ENCODE measurements around the gene USF1. TPM values are rescaled to one million over a fixed set of nuclear protein-coding genes. Genes with fewer than 3 reads are reported as not detected.

Gene USF1
- polyA plus RNA-seq, 3 donors = 6.3 to 335 (median 25.5) TPM

DNA sequence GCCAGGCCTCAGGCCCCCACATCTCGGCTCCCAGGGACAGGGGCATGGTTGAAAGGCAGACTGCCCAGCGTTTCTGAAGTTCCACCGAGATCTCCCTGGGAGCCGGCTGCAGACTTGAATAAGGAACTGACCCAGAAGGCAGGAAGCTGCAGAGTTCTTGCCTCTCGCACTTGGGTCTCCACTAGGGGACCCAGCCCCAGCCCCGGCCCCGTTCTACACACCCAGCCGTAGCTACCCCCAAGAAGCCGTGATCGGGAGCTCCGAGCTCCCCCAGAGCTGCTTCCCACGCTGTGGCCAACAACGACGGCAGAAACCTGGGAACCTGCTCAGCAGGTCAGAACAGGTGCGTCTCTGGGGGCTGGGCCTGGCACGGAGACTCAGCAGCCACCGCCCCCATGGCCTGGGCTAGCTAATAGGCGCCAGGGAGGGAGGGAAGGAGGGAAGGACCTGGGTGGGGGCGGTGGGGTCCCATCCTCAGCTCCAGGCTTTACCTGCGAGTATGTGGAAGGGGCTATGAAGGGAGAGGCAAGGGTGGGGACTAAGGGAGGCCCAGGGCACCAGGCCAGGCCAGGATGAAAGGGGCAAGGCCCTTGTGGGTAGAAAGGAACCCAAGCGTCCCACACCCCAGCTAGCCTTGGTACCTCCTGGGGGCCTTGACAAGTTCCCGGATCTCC, 43.6 kb upstream of the USF1 start, which contains the start of gene NECTIN4:
Gene NECTIN4, minus strand, starts transcription at position 308 of the 674 bp plus-strand sequence. Its CDS starts 262 bp downstream, at position 46.
- Histone ChIP-seq H3K27me3 (ENCODE audit: control insufficient read depth in 2 of 2, insufficient read depth in 2 of 2, low read length in 2 of 2) (no peaks in the 10 kb centered on the region), H3K9me3 (replicated peaks in 1 of 2; ENCODE audit: control insufficient read depth in 1 of 2, insufficient read depth in 1 of 2, low read length in 2 of 2) (no peaks in the 10 kb centered on the region), H3K4me2 (replicated peaks; ENCODE audit: extremely low read depth, low read length, poor library complexity, severe bottlenecking) (peak within 1 kb of the TSS; percentile 18), H3K27ac (ENCODE audit: low read depth in 1 of 2, low read length in 2 of 2) (peak within 1 kb of the TSS; percentile 3 to 24), H3K4me3 (replicated peaks in 1 of 3; ENCODE audit: low read depth in 2 of 3, low read length in 3 of 3) (no peak within 1 kb of the TSS), H3K9ac (ENCODE audit: insufficient read depth, low read length, poor library complexity, severe bottlenecking) (no peak within 1 kb of the TSS), H2AFZ (ENCODE audit: insufficient read depth, low read depth, low read length, poor library complexity, severe bottlenecking) (peak within 1 kb of the TSS; percentile 10), H3K36me3 (replicated peaks in 1 of 2; ENCODE audit: control insufficient read depth in 1 of 2, insufficient read depth in 2 of 2, low read length in 2 of 2) (no peaks in the 10 kb centered on the region), H3K4me1 (ENCODE audit: control insufficient read depth in 1 of 2, insufficient read depth in 2 of 2, low read length in 2 of 2) (peaks cover 23 to 29% of the 10 kb centered on the region in 2 donors), H4K20me1 (ENCODE audit: insufficient read depth, low read length) (no peaks in the 10 kb centered on the region), H3K79me2 (ENCODE audit: insufficient read depth, low read length) (no peaks in the 10 kb centered on the region)
- TF ChIP-seq, protein P1, sequence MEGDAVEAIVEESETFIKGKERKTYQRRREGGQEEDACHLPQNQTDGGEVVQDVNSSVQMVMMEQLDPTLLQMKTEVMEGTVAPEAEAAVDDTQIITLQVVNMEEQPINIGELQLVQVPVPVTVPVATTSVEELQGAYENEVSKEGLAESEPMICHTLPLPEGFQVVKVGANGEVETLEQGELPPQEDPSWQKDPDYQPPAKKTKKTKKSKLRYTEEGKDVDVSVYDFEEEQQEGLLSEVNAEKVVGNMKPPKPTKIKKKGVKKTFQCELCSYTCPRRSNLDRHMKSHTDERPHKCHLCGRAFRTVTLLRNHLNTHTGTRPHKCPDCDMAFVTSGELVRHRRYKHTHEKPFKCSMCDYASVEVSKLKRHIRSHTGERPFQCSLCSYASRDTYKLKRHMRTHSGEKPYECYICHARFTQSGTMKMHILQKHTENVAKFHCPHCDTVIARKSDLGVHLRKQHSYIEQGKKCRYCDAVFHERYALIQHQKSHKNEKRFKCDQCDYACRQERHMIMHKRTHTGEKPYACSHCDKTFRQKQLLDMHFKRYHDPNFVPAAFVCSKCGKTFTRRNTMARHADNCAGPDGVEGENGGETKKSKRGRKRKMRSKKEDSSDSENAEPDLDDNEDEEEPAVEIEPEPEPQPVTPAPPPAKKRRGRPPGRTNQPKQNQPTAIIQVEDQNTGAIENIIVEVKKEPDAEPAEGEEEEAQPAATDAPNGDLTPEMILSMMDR (IDR thresholded peaks at IDR 0.05) = peak; percentile 9
- intact Hi-C loops (cut with micrococcal nuclease) = no loop called here
- H3K4me3 Mint-ChIP-seq = peak within 1 kb of the TSS; percentile 43 to 55
- WGBS (ENCODE audit: insufficient coverage) = 61% methylated on average over 20 of the region's 22 CpGs
- peaks cover 49% of the 10 kb centered on the region for H3K4me1 Mint-ChIP-seq
- DNase-seq = peak in 2 of 3 donors; percentile 51 to 61
- peaks cover 1 to 7% (median 7%) of the 10 kb centered on the region in 3 donors for H3K27me3 Mint-ChIP-seq (ENCODE audit: low read depth in 3 of 3)
- peak within 1 kb of the TSS; percentile 33 to 89 (median 77) for H3K27ac Mint-ChIP-seq
- H3K36me3 Mint-ChIP-seq = peaks cover 3% of the 10 kb centered on the region in 2 donors
- peaks cover 0 to 2% (median 0%) of the 10 kb centered on the region in 7 donors for H3K9me3 Mint-ChIP-seq

GRCh38 chr1:161088587-161089110, 42.9 kb upstream of the USF1 start:
- WGBS (ENCODE audit: insufficient coverage) = 0% methylated on average over 1 of the region's 3 CpGs
- no peaks in the 10 kb centered on the region for H3K27me3 ChIP-seq (ENCODE audit: control insufficient read depth in 2 of 2, insufficient read depth in 2 of 2, low read length in 2 of 2)
- no peaks in the 10 kb centered on the region for H3K36me3 ChIP-seq (replicated peaks in 1 of 2; ENCODE audit: control insufficient read depth in 1 of 2, insufficient read depth in 2 of 2, low read length in 2 of 2)
- peak overlapping the region; percentile 18 for H3K4me2 ChIP-seq (replicated peaks; ENCODE audit: extremely low read depth, low read length, poor library complexity, severe bottlenecking)
- Mint-ChIP-seq H3K4me3 (peak overlapping the region; percentile 43 to 55), H3K27me3 (ENCODE audit: low read depth in 3 of 3) (peaks cover 1 to 6% (median 5%) of the 10 kb centered on the region in 3 donors), H3K27ac (peak overlapping the region; percentile 10 to 89 (median 77)), H3K36me3 (peaks cover 3 to 5% of the 10 kb centered on the region in 2 donors), H3K4me1 (peaks cover 57% of the 10 kb centered on the region), H3K9me3 (peaks cover 0 to 2% (median 0%) of the 10 kb centered on the region in 7 donors)
- peaks cover 30 to 36% of the 10 kb centered on the region in 2 donors for H3K4me1 ChIP-seq (ENCODE audit: control insufficient read depth in 1 of 2, insufficient read depth in 2 of 2, low read length in 2 of 2)
- TF ChIP-seq, protein P1 (IDR thresholded peaks at IDR 0.05) = no peak
- peak overlapping the region; percentile 3 to 24 for H3K27ac ChIP-seq (ENCODE audit: low read depth in 1 of 2, low read length in 2 of 2)
- H3K9me3 ChIP-seq (replicated peaks in 1 of 2; ENCODE audit: control insufficient read depth in 1 of 2, insufficient read depth in 1 of 2, low read length in 2 of 2) = no peaks in the 10 kb centered on the region
- no peaks in the 10 kb centered on the region for H3K79me2 ChIP-seq (ENCODE audit: insufficient read depth, low read length)
- intact Hi-C loops (cut with micrococcal nuclease) = no loop called here
- peak in 2 of 3 donors; percentile 62 to 78 for DNase-seq
- H4K20me1 ChIP-seq (ENCODE audit: insufficient read depth, low read length) = no peaks in the 10 kb centered on the region
- no peak overlapping the region for H3K9ac ChIP-seq (ENCODE audit: insufficient read depth, low read length, poor library complexity, severe bottlenecking)
- H3K4me3 ChIP-seq (replicated peaks in 1 of 3; ENCODE audit: low read depth in 2 of 3, low read length in 3 of 3) = no peak overlapping the region
- no peak overlapping the region for H2AFZ ChIP-seq (ENCODE audit: insufficient read depth, low read depth, low read length, poor library complexity, severe bottlenecking)
